Fibroblast of pulmonary artery (primary cell): ENCODE data around the gene TMEM139.

Experiments used
- DNase-seq: peaks from one replicate; pipeline ENCODE4 v3.0.0-alpha.2; 2010; ENCODE audit warnings: low read depth
- H3K4me3 ChIP-seq: replicated peaks from 2 replicates; pipeline ENCODE4 v1.5.1; 2011; ENCODE audit warnings: low read depth, mild to moderate bottlenecking, control low read depth, low read length, moderate library complexity
- TF ChIP-seq, protein P1 (sequence below): IDR thresholded peaks from 2 replicates; pipeline ENCODE4 v1.5.1; 2011; ENCODE audit warnings: mild to moderate bottlenecking, control low read depth, low read length, inconsistent platforms; ENCODE audit errors: missing control alignments

TMEM139 gene

DNA sequence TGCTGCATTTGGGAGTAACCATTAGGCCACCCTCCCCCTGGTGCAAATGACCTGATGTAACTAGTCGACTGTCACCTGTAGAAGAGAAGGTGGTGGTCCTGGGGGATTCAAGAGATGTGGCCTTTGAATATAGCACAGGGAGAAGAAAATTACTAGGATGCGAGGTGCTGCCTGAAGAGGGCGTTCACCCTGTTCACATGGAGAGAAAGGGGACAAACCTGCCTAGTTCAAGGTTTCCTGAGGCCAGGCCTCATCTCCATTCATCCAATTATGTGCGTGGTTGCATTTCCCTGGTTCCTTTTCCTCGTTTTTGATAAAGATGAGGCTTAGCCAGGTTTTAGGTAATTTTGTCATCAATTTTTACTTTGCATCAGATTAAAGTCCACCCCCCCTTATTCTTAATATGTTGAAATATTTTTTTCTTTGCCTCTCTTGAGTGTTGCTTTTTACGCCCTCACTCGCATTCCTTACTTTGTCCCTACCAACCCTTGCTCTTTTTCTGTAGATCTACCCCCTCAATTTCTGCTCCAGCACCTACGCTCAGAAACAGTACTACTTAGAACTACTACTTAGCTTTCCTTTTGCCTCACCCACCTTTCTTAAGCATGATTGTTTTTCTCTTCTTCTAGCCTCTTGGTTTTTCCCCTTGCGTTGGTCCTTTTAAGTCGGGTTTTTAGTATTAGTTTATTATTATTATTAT lies 44.9 kb downstream of the TMEM139 start:
- H3K4me3 ChIP-seq: no peak overlapping the region
- no peak for DNase-seq
- TF ChIP-seq, protein P1, sequence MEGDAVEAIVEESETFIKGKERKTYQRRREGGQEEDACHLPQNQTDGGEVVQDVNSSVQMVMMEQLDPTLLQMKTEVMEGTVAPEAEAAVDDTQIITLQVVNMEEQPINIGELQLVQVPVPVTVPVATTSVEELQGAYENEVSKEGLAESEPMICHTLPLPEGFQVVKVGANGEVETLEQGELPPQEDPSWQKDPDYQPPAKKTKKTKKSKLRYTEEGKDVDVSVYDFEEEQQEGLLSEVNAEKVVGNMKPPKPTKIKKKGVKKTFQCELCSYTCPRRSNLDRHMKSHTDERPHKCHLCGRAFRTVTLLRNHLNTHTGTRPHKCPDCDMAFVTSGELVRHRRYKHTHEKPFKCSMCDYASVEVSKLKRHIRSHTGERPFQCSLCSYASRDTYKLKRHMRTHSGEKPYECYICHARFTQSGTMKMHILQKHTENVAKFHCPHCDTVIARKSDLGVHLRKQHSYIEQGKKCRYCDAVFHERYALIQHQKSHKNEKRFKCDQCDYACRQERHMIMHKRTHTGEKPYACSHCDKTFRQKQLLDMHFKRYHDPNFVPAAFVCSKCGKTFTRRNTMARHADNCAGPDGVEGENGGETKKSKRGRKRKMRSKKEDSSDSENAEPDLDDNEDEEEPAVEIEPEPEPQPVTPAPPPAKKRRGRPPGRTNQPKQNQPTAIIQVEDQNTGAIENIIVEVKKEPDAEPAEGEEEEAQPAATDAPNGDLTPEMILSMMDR: no peak

- DNase-seq: peak; percentile 83
- no peak overlapping the region for H3K4me3 ChIP-seq
- TF ChIP-seq, protein P1: no peak
These were observed 46.5 kb downstream of the TMEM139 start for GRCh38 chr7:143331179-143331801.

DNA sequence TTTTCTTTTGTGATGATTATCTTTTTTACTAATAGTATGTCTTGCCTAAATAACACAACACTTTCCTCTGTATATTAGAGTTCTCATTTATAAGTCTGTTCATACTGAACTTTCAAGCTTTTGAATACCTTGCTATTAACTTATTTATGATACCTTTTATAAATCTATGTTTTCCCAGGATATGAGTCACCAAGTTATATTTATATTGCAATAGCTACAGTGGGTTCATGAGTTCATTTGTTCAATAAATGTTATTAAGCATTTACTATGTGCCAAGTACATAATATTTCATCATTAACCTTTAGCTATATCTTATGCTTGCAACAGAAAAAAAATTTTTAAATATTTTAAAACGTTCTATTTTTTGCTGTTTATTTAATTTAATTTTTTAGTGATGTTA lies 49.5 kb downstream of the TMEM139 start:
- TF ChIP-seq, protein P1: no peak
- DNase-seq: no peak
- no peak overlapping the region for H3K4me3 ChIP-seq

DNA sequence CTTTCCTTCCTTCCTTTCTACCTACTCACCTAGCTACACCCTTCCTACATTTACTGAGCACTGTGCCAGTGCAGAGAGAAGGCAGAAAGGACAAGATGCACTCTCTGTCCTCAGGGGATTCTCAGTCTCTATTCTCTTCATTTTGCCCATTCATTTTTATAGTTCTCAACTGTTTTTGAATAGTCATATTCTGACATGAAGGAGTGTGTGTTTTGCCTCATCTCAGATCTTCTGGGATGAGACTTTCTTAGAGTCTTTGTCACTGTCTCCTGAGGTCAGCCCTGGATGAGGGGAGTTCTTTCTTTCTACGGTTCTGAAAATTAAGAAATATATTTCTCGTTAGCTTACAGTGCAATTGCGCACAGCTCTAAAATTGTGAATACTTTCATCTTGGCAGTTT lies 52.5 kb downstream of the TMEM139 start:
- no peak for DNase-seq
- TF ChIP-seq, protein P1: no peak

More for the DNA sequence above, 52.5 kb downstream of the TMEM139 start:
- no peak overlapping the region for H3K4me3 ChIP-seq
